Measurements from ENCODE around the gene EPB41L4A.

- TF ChIP-seq CTCF (IDR thresholded peaks at IDR 0.05) = no peak
- no peak for TF ChIP-seq POLR2A (IDR thresholded peaks at IDR 0.05)
Observed at GRCh38 chr5:112290691-112291090, 128.4 kb downstream of the EPB41L4A start.

All from lower leg skin (tissue), 3 donors.